ENCODE results near the gene SLX1A. TPM values are rescaled to one million over a fixed set of nuclear protein-coding genes. Genes with fewer than 3 reads are reported as not detected.
"Not testable (repeated sequence)": the region's sequence is repeated elsewhere in the genome, so short reads cannot be mapped to it uniquely, and the experiment has no call there.

SLX1A gene
- total and polyA plus RNA-seq, 9 donors = 11.1 to 27.3 (median 17.4) TPM

- no peak overlapping the region for H3K4me3 ChIP-seq (ENCODE audit: low read length)
- H3K27me3 ChIP-seq (ENCODE audit: control insufficient read depth, insufficient read depth, low read length) = no peaks in the 10 kb centered on the region
- DNase-seq = no peak
- no peaks in the 10 kb centered on the region for H3K36me3 ChIP-seq (ENCODE audit: control insufficient read depth, insufficient read depth, low read length)
- H3K27ac ChIP-seq (ENCODE audit: low read length) = no peak overlapping the region
- no CpG with 5 or more reads among the region's 1 CpG for WGBS (ENCODE audit: insufficient coverage)
- H3K9me3 ChIP-seq (replicated peaks; ENCODE audit: control insufficient read depth, low read depth, low read length) = no peaks in the 10 kb centered on the region
- H3K4me1 ChIP-seq (ENCODE audit: control insufficient read depth, insufficient read depth, low read length) = no peaks in the 10 kb centered on the region
Measured at GRCh38 chr16:30157214-30157613, 36.5 kb upstream of the SLX1A start.

- no peaks in the 10 kb centered on the region for H3K9me3 ChIP-seq (replicated peaks; ENCODE audit: control insufficient read depth, low read depth, low read length)
- H3K27ac ChIP-seq (ENCODE audit: low read length) = no peak overlapping the region
- DNase-seq = no peak
- 50% methylated on average over 1 of the region's 3 CpGs for WGBS (ENCODE audit: insufficient coverage)
- no peak overlapping the region for H3K4me3 ChIP-seq (ENCODE audit: low read length)
- no peaks in the 10 kb centered on the region for H3K27me3 ChIP-seq (ENCODE audit: control insufficient read depth, insufficient read depth, low read length)
- no peaks in the 10 kb centered on the region for H3K36me3 ChIP-seq (ENCODE audit: control insufficient read depth, insufficient read depth, low read length)
- no peaks in the 10 kb centered on the region for H3K4me1 ChIP-seq (ENCODE audit: control insufficient read depth, insufficient read depth, low read length)
Measured at GRCh38 chr16:30163538-30163937, 30.1 kb upstream of the SLX1A start.

GRCh38 chr16:30166202-30166902 is 27.3 kb upstream of the SLX1A start:
- Histone ChIP-seq H3K4me3 (ENCODE audit: low read length) (no peak overlapping the region), H3K4me1 (ENCODE audit: control insufficient read depth, insufficient read depth, low read length) (no peaks in the 10 kb centered on the region), H3K27ac (ENCODE audit: low read length) (no peak overlapping the region), H3K9me3 (replicated peaks; ENCODE audit: control insufficient read depth, low read depth, low read length) (no peaks in the 10 kb centered on the region), H3K27me3 (ENCODE audit: control insufficient read depth, insufficient read depth, low read length) (no peaks in the 10 kb centered on the region), H3K36me3 (ENCODE audit: control insufficient read depth, insufficient read depth, low read length) (no peaks in the 10 kb centered on the region)
- peak; percentile 68 for DNase-seq
- WGBS (ENCODE audit: insufficient coverage) = 100% methylated on average over 1 of the region's 11 CpGs

- H3K4me1 ChIP-seq (ENCODE audit: control insufficient read depth, insufficient read depth, low read length); H3K27ac ChIP-seq (ENCODE audit: low read length); DNase-seq; H3K4me3 ChIP-seq (ENCODE audit: low read length); H3K9me3 ChIP-seq (replicated peaks; ENCODE audit: control insufficient read depth, low read depth, low read length); H3K36me3 ChIP-seq (ENCODE audit: control insufficient read depth, insufficient read depth, low read length); H3K27me3 ChIP-seq (ENCODE audit: control insufficient read depth, insufficient read depth, low read length): not testable (repeated sequence)
- no CpG with 5 or more reads among the region's 29 CpGs for WGBS (ENCODE audit: insufficient coverage)
Measured at GRCh38 chr16:30168746-30169145, 24.9 kb upstream of the SLX1A start.

- not testable (repeated sequence) for DNase-seq; H3K36me3 ChIP-seq (ENCODE audit: control insufficient read depth, insufficient read depth, low read length); H3K4me1 ChIP-seq (ENCODE audit: control insufficient read depth, insufficient read depth, low read length); H3K27ac ChIP-seq (ENCODE audit: low read length); H3K9me3 ChIP-seq (replicated peaks; ENCODE audit: control insufficient read depth, low read depth, low read length); H3K4me3 ChIP-seq (ENCODE audit: low read length); H3K27me3 ChIP-seq (ENCODE audit: control insufficient read depth, insufficient read depth, low read length)
- WGBS (ENCODE audit: insufficient coverage) = 90% methylated on average over 15 of the region's 38 CpGs
Measured at GRCh38 chr16:30169416-30169815, 24.3 kb upstream of the SLX1A start.

GRCh38 chr16:30170145-30170544 is 23.5 kb upstream of the SLX1A start:
- not testable (repeated sequence) for H3K36me3 ChIP-seq (ENCODE audit: control insufficient read depth, insufficient read depth, low read length); H3K4me3 ChIP-seq (ENCODE audit: low read length); H3K4me1 ChIP-seq (ENCODE audit: control insufficient read depth, insufficient read depth, low read length); H3K27ac ChIP-seq (ENCODE audit: low read length); H3K9me3 ChIP-seq (replicated peaks; ENCODE audit: control insufficient read depth, low read depth, low read length); DNase-seq; H3K27me3 ChIP-seq (ENCODE audit: control insufficient read depth, insufficient read depth, low read length)
- WGBS (ENCODE audit: insufficient coverage) = 70% methylated on average over 2 of the region's 31 CpGs

- Histone ChIP-seq H3K27me3 (ENCODE audit: control insufficient read depth, insufficient read depth, low read length) (no peaks in the 10 kb centered on the region), H3K4me3 (ENCODE audit: low read length) (no peak overlapping the region), H3K9me3 (replicated peaks; ENCODE audit: control insufficient read depth, low read depth, low read length) (no peaks in the 10 kb centered on the region), H3K4me1 (ENCODE audit: control insufficient read depth, insufficient read depth, low read length) (no peaks in the 10 kb centered on the region), H3K27ac (ENCODE audit: low read length) (no peak overlapping the region), H3K36me3 (ENCODE audit: control insufficient read depth, insufficient read depth, low read length) (no peaks in the 10 kb centered on the region)
- WGBS (ENCODE audit: insufficient coverage) = no CpG with 5 or more reads among the region's 7 CpGs
- no peak for DNase-seq
Measured at GRCh38 chr16:30173054-30173453, 20.6 kb upstream of the SLX1A start.

- H3K36me3 ChIP-seq (ENCODE audit: control insufficient read depth, insufficient read depth, low read length); H3K4me1 ChIP-seq (ENCODE audit: control insufficient read depth, insufficient read depth, low read length); H3K4me3 ChIP-seq (ENCODE audit: low read length); DNase-seq; H3K27me3 ChIP-seq (ENCODE audit: control insufficient read depth, insufficient read depth, low read length); H3K9me3 ChIP-seq (replicated peaks; ENCODE audit: control insufficient read depth, low read depth, low read length); H3K27ac ChIP-seq (ENCODE audit: low read length): not testable (repeated sequence)
- WGBS (ENCODE audit: insufficient coverage) = 73% methylated on average over 5 of the region's 6 CpGs
Measured at GRCh38 chr16:30176876-30177275, 16.8 kb upstream of the SLX1A start.

GRCh38 chr16:30179195-30179594 is 14.5 kb upstream of the SLX1A start:
- no peaks in the 10 kb centered on the region for H3K9me3 ChIP-seq (replicated peaks; ENCODE audit: control insufficient read depth, low read depth, low read length)
- H3K4me1 ChIP-seq (ENCODE audit: control insufficient read depth, insufficient read depth, low read length) = peaks cover 12% of the 10 kb centered on the region
- H3K36me3 ChIP-seq (ENCODE audit: control insufficient read depth, insufficient read depth, low read length) = no peaks in the 10 kb centered on the region
- no CpG with 5 or more reads among the region's 4 CpGs for WGBS (ENCODE audit: insufficient coverage)
- H3K27me3 ChIP-seq (ENCODE audit: control insufficient read depth, insufficient read depth, low read length) = no peaks in the 10 kb centered on the region
- no peak overlapping the region for H3K4me3 ChIP-seq (ENCODE audit: low read length)
- no peak for DNase-seq
- H3K27ac ChIP-seq (ENCODE audit: low read length) = no peak overlapping the region

- 80% methylated on average over 1 of the region's 9 CpGs for WGBS (ENCODE audit: insufficient coverage)
- Histone ChIP-seq H3K4me1 (ENCODE audit: control insufficient read depth, insufficient read depth, low read length) (peaks cover 19% of the 10 kb centered on the region), H3K4me3 (ENCODE audit: low read length) (no peak overlapping the region), H3K27ac (ENCODE audit: low read length) (no peak overlapping the region), H3K9me3 (replicated peaks; ENCODE audit: control insufficient read depth, low read depth, low read length) (no peaks in the 10 kb centered on the region), H3K27me3 (ENCODE audit: control insufficient read depth, insufficient read depth, low read length) (peaks cover 2% of the 10 kb centered on the region), H3K36me3 (ENCODE audit: control insufficient read depth, insufficient read depth, low read length) (no peaks in the 10 kb centered on the region)
- DNase-seq = no peak
Measured at GRCh38 chr16:30179931-30180330, 13.7 kb upstream of the SLX1A start.

GRCh38 chr16:30180741-30181140 is 12.9 kb upstream of the SLX1A start:
- no peak for DNase-seq
- 74% methylated on average over 3 of the region's 3 CpGs for WGBS (ENCODE audit: insufficient coverage)

More at GRCh38 chr16:30180741-30181140, 12.9 kb upstream of the SLX1A start:
- peaks cover 3% of the 10 kb centered on the region for H3K27me3 ChIP-seq (ENCODE audit: control insufficient read depth, insufficient read depth, low read length)
- H3K36me3 ChIP-seq (ENCODE audit: control insufficient read depth, insufficient read depth, low read length) = no peaks in the 10 kb centered on the region
- peaks cover 20% of the 10 kb centered on the region for H3K4me1 ChIP-seq (ENCODE audit: control insufficient read depth, insufficient read depth, low read length)
- no peak overlapping the region for H3K4me3 ChIP-seq (ENCODE audit: low read length)
- no peaks in the 10 kb centered on the region for H3K9me3 ChIP-seq (replicated peaks; ENCODE audit: control insufficient read depth, low read depth, low read length)
- no peak overlapping the region for H3K27ac ChIP-seq (ENCODE audit: low read length)
